ENCODE results near the gene TMED4. TPM values are rescaled to one million over a fixed set of nuclear protein-coding genes. Genes with fewer than 3 reads are reported as not detected.

The TMED4 gene
- 84.3 and 90.1 TPM in 2 replicates for total RNA-seq

GRCh38 chr7:44581879-44582603, at the start of gene TMED4:
TSS of gene TMED4 (minus strand) at chr7:44582231. CDS start at chr7:44582206, 25 bp downstream.
- H3K9me3 ChIP-seq (ENCODE audit: low read depth, low read length): no peaks in the 10 kb centered on the region
- TF ChIP-seq CTCF (IDR thresholded peaks at IDR 0.05; ENCODE audit: extremely low read depth, low read depth, low read length): no peak
- H3K36me3 ChIP-seq (ENCODE audit: insufficient read depth, low read length): peaks cover 27% of the 10 kb centered on the region
- peak within 1 kb of the TSS; percentile 82 for H3K4me2 ChIP-seq (ENCODE audit: insufficient read depth, low read length)
- no peaks in the 10 kb centered on the region for H3K27me3 ChIP-seq (ENCODE audit: insufficient read depth, low read length)
- H4K20me1 ChIP-seq (ENCODE audit: insufficient read depth, low read length): peaks cover 4% of the 10 kb centered on the region
- H3K79me2 ChIP-seq (ENCODE audit: insufficient read depth, low read length): peaks cover 32% of the 10 kb centered on the region
- peak within 1 kb of the TSS; percentile 96 for H2AFZ ChIP-seq (ENCODE audit: low read length)
- H3K4me3 ChIP-seq (ENCODE audit: insufficient read depth, low read length): peak within 1 kb of the TSS; percentile 97
- peaks cover 10% of the 10 kb centered on the region for H3K4me1 ChIP-seq (ENCODE audit: insufficient read depth, low read length)
- peak; percentile 99 for DNase-seq (ENCODE audit: insufficient read length, low spot score, missing footprints)
- peak within 1 kb of the TSS; percentile 86 for H3K27ac ChIP-seq (ENCODE audit: low read depth, low read length)

GRCh38 chr7:44631458-44632115, 49.6 kb upstream of the TMED4 start:
- peaks cover 6% of the 10 kb centered on the region for H3K36me3 ChIP-seq (ENCODE audit: insufficient read depth, low read length)
- H4K20me1 ChIP-seq (ENCODE audit: insufficient read depth, low read length): no peaks in the 10 kb centered on the region
- peaks cover 30% of the 10 kb centered on the region for H3K79me2 ChIP-seq (ENCODE audit: insufficient read depth, low read length)
- H2AFZ ChIP-seq (ENCODE audit: low read length): no peak overlapping the region
- no peak for DNase-seq (ENCODE audit: insufficient read length, low spot score, missing footprints)
- H3K27me3 ChIP-seq (ENCODE audit: insufficient read depth, low read length): no peaks in the 10 kb centered on the region
- H3K4me3 ChIP-seq (ENCODE audit: insufficient read depth, low read length): no peak overlapping the region
- H3K4me1 ChIP-seq (ENCODE audit: insufficient read depth, low read length): peaks cover 21% of the 10 kb centered on the region
- H3K27ac ChIP-seq (ENCODE audit: low read depth, low read length): no peak overlapping the region
- TF ChIP-seq CTCF (IDR thresholded peaks at IDR 0.05; ENCODE audit: extremely low read depth, low read depth, low read length): no peak
- H3K4me2 ChIP-seq (ENCODE audit: insufficient read depth, low read length): no peak overlapping the region
- no peaks in the 10 kb centered on the region for H3K9me3 ChIP-seq (ENCODE audit: low read depth, low read length)

GRCh38 chr7:44630792-44631457, 48.9 kb upstream of the TMED4 start:
- Histone ChIP-seq H3K36me3 (ENCODE audit: insufficient read depth, low read length) (peaks cover 11% of the 10 kb centered on the region), H3K4me1 (ENCODE audit: insufficient read depth, low read length) (peaks cover 21% of the 10 kb centered on the region), H3K4me3 (ENCODE audit: insufficient read depth, low read length) (no peak overlapping the region), H3K27ac (ENCODE audit: low read depth, low read length) (no peak overlapping the region), H3K27me3 (ENCODE audit: insufficient read depth, low read length) (no peaks in the 10 kb centered on the region), H3K4me2 (ENCODE audit: insufficient read depth, low read length) (no peak overlapping the region), H3K9me3 (ENCODE audit: low read depth, low read length) (no peaks in the 10 kb centered on the region), H3K79me2 (ENCODE audit: insufficient read depth, low read length) (peaks cover 30% of the 10 kb centered on the region), H4K20me1 (ENCODE audit: insufficient read depth, low read length) (no peaks in the 10 kb centered on the region), H2AFZ (ENCODE audit: low read length) (no peak overlapping the region)
- DNase-seq (ENCODE audit: insufficient read length, low spot score, missing footprints): no peak
- no peak for TF ChIP-seq CTCF (IDR thresholded peaks at IDR 0.05; ENCODE audit: extremely low read depth, low read depth, low read length)

Data from osteoblast (primary cell).